Stimulated activated naive CD8-positive, alpha-beta T cell treated with anti-CD3 and anti-CD28 coated beads, Interleukin-15, Interleukin-2, amounts not matched to agents 100 U/mL and 50 U/mL, for 24 hours (primary cell): ENCODE data around the gene DLG4.
"Not testable (repeated sequence)": the region's sequence is repeated elsewhere in the genome, so short reads cannot be mapped to it uniquely, and the experiment has no call there.

Source experiments
- ATAC-seq: fragments of 150-1000 bp; cut with Tn5 transposase; one replicate; pipeline ENCODE4 v1.10.0; 2021
- DNase-seq: peaks from one replicate; pipeline ENCODE4 v3.0.0; 2021

DLG4 gene

DNA sequence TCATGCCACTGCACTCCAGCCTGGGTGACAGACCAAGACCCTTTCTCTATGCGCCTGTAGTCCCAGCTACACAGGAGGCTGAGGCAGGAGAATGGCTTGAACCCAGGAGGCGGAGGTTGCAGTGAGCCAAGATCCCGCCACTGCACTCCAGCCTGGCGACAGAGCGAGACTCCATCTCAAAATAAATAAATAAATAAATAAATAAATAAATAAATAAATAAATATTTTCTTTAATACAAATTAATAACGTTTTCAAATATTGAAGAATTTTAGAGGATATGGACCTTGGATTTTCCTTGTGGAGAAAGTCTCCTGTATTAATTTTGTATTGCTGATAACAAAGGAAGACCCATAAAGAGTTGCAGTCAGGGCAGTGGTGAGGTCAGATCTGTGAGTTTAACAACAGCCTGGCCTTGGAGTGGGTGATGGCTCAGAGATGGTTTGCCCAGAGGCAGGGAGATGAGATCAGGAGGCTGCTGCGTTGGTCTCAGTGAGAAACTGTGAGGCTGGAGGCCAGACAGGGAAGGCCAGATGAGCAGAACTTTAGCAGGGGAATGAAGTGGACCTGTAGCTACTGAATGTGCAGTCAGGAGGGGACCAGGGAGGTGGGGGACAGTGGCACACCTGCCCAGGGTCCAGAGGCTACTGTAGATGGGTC, 36.1 kb downstream of the DLG4 start:
- no peak for ATAC-seq
- DNase-seq, result no peak

DNA sequence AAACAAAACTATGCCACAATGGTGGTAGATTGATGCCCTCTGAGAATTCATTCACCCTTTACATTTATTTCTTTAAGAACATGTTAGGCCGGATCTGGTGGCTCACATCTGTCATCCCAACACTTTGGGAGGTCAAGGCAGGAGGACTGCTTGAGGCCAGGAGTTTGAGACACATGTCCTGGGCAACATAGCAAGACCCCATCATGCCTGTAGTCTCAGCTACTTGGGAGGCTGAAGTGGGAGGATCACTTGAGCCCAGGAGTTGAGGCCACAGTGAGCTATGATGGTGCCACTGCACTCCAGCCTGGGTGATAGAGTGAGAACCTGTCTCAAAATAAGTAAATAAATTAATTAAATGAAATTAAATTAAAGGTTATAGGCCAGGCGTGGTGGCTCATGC, 37.5 kb downstream of the DLG4 start:
- not testable (repeated sequence) for DNase-seq, ATAC-seq

DNA sequence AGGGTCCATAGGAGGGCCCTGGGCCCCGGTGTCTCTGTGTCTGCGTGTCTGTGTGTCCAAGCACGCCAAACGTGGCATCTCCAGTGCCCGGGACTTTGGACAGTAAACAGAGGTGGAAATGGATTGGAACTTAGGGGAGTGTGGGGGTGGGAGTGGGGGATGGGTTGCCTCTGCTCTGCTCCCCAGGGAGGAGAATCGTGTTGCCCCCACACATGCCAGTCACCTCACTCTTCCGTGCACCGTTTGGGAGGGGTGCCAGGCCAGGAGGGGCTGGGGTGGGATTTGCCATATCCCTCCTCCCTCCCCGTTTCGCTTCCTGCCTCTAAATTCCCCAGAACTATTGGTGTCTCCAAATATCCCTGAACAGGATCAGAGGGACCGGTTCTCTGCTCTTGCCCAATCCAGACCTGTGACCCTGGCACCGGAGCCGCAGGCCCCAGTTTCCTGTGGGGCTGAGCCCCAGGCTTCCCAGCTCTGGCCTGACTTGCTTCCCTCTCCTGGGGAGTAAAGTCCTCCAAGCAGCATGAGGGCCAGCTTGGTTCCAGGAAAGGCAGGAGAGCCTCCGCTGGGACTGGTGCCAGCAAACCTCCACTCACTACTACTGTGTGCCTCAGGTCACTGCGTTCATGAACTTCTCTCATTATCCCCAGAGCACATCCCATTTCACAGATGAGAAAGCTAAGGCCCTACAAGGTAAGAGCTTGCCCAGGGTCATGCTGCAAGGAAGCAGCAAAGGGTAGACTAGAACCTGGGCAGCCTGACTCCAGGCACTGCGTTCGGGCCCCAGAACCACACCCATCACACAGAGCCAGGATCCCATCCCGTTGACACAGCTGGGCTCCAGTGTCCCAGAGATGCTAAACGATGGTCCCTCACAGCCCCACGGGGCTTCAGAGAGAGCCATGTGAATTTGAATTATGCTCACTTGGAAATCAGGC, 40.0 kb downstream of the DLG4 start, which contains the start of gene ASGR1:
Gene ASGR1, minus strand, starts transcription at position 54 of the 938 bp plus-strand sequence. CDS start 807 bp downstream, outside the sequence.
- no peak for DNase-seq
- ATAC-seq, result no peak

DNA sequence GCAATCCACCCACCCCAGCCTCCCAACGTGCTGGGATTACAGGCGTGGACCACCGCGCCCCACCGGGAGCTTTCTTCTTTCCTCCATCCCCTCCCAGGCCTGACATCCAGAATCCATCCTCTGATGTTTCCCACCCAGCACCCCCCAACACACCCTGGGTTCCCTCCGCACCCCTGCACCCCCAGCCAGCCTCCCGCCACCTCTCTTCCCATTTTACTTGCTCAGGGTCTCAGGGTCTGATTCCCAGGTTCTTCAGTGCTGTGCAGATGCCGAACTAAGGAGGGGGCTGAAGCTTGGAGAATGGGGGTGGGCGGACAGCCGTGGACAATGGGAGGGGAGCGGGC, 40.7 kb downstream of the DLG4 start:
- ATAC-seq (no peak), DNase-seq (no peak)

DNA sequence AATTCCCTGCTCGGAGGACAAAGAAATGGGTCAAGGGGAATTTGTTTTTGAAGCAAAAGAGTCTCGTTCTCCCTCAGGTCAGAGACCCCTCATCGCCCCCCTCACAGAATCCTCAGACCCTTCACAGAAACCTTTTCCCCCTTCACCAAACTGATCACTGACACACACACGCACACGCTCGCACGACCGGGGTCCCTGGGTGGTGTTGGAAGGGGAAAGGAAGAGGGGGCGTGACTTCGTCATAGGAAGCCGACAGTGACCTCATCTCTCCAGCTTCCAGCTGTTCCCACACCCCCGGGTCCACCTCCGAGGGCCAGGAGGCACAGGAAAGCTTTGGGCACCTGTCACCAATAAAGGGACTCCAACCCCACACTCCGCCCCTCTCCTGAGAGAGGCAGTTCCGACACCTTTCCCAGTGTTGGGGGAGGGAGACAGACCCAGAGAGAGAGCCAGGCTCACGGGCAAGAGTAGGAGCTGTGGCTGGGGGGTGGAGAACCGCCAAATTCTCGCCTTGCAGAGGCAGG, 41.6 kb downstream of the DLG4 start:
- ATAC-seq (no peak), DNase-seq (no peak)

DNA sequence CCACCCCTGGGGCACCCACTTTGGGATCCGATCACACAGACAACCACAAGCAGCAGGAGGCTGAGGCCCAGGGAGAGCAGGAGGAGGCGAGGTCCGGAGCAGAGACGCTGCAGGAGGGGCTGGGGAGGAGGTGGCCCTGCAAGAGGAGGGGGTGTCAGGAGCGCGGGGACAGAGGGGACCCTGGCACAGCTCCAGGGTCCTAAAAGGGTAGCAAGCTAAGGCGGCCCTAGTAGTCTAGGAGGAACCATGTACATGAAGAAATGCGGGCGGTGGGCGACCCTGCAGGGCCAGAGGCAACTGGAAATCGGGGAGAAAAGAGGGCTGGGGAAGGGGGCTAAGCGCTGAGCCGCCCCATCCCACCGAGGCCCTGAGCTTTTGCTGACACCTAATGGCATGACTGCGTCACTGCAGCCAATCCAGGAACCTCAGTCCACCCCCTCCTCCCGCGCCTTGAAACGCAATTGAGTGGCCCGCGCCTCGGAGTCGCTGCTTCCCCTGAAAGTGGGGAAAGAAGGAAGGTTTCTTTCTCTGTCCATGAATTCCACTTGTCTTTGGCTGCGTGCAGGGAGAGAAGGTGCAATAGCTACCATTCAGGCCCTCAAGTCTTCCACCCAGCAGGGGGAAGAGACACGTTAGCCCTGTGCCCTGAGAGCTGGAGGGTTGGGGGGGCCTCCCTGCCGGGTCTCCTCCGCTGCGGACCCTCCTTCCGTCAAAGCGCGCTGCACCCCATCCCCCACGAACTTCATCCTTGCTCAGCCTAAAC, 42.3 kb downstream of the DLG4 start:
- peak; percentile 63 for ATAC-seq
- DNase-seq, result peak; percentile 73

DNA sequence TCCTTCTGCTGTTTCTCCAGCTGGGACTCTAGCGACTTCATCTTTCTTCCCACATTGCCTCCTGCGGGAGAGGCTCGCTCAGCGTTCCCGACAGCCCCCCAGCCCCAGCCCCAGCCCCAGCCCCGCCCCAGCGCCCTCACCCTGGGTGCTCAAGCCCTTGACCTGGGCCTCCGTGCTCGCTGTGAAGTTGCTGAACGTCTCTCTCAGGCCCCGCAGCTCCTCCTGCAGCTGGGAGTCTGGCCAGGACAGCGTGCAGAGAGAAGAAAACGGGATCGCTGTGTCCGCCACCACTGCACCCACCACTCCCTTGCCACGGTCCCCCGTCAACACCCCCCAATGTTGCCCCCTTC, 42.8 kb downstream of the DLG4 start:
- DNase-seq (no peak), ATAC-seq (no peak)

DNA sequence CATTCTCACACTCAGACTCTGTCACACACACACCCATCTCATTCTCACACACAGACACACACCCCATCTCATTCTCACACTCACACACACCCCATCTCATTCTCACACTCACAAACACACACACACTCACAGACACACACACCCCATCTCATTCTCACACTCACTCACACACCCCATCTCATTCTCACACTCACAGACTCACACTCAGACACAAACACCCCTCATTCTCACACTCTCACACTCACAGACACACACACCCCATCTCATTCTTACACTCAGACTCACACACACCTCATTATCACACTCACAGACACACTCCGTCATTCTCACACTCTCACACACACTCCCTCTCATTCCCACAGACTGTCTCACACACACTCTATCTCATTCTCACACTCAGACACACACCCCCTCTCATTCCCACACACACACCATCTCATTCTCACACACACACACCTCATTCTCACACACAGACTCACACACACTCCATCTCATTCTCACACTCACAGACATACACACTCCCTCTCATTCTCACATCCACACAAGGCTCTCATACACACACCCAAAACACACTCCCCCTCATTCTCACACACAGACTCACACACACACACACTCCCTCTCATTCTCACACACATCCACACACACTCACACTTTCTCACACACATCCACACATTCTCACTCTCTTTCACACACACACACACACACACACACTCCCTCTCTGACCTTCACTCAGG, 43.4 kb downstream of the DLG4 start:
- ATAC-seq (no peak), DNase-seq (no peak)

DNA sequence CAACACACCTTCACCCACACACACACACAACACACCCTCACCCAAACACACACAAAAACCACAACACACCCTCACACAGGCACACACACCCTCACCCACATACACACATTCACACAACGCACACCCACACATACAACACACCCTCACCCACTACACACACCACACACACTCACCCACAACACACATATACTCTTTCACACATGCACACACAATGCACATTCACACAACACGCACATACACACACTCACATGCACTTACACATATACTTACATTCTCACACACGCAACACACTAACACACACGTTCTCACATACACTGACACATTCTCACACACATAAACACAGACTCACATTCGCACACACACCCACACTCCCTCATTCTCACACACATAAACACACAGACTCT, 44.3 kb downstream of the DLG4 start:
- no peak for ATAC-seq
- no peak for DNase-seq

DNA sequence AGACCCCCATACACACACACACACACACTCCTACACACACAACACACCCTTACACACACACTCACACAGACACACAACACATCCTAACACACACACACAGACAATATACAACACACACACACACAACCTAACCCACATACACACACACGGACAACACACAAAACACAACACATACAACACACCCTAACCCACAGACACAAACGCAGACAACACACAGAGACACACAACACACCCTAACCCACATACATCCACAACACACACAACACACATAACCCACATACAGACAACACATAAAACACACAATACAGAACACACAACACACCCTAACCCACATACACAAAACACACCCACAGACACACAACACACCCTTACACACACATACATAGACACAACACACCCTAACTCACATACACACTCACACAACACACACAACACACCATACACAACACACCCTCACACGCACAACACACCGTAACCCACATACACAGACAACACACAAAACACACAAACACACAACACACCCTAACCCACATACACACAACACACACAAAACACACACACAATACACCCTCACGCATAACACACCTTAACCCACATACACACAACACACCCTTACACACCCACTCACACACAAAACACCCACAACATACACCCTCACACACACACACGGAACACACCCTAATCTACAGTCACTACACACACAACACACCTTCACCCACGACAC, 44.9 kb downstream of the DLG4 start:
- ATAC-seq (no peak), DNase-seq (no peak)

DNA sequence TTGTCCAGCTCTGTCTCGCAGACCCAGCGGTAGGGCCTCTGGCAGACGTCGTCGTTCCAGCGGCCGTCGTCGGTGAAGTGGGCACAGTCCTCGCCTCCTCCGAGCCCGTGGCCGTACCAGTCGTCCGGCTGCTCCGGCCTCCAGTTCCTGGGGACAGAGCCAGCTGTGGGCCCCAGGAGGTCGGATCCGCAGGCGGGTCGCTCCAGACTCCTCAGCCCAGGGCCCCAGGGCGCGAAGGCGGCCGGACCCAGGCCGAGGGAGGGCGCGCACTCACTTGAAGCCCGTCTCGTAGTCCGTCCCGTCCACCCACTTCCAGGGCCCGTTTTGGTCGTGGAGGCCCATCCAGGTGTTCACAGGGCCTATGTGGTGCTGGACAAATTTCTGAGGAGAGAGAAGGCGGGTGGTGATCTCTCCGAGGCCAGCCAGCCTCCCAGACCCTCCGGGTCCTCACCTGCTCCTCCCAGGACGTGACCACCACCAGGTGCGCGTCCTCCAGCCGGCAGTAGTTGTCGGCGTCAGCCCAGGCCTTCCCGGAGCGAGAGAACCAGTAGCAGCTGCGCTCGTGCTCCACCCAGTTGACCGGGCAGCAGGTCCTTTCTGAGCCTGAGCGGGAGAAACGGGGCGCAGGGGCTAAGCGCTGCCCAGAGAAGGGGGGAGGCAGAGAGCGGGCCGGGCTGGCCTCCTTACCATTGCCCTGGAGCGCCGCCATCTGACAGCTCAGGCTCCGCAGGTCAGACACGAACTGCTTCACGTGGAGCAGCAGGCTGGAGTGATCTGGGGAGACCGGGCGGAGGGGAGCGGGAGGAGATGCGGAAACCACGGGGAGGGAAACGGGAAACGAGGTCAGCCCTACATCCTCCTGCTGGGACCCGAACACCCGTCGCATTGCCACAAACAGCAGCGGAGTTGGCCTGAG, 45.7 kb downstream of the DLG4 start:
- ATAC-seq (peak; percentile 57), DNase-seq (peak; percentile 63)

DNA sequence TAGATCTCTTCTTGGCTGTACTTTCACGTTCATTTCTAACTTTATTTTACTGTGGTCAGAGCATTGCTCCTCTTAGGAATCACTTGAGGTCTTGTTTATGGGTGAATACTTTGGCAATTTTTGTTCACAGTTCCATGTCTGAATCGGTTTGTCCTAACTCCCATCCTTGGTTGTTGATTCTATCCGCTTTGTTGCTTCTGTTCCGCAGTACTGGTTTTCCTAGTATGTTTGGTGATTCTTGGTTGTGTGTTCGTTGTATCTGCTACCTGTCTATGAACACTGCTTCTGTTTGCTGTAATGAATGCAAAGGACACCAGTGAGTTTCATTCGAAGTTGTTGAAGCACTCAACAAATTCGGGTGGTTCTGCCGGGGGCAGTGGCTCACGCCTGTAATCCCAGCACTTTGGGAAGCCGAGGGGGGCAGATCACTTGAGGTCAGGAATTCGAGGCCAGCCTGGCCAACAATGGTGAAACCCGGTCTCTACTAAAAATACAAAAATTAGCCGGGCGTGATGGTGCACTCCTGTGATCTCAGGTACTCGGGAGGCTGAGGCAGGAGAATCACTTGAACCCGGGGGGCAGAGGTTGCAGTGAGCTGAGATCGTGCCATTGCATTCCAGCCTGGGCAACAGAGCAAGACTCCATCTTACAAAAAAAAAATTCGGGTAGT, 47.0 kb downstream of the DLG4 start:
- not testable (repeated sequence) for DNase-seq, ATAC-seq

DNA sequence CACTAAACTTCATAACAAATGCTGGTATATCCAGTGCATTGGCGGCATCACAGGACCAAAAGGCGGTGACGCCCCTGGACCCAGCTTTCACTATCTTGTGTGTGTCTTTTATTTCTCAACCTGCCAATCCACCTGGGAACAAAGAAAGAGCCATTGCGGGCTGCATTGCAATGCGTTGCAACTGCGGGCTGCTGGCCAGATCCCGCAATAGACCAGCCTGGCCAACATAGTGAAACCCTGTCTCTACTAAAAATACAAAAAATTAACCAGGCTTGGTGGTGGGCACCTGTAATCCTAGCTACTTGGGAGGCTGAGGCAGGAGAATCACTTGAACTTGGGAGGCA, 50.1 kb downstream of the DLG4 start:
- ATAC-seq, result not testable (repeated sequence)

DNA sequence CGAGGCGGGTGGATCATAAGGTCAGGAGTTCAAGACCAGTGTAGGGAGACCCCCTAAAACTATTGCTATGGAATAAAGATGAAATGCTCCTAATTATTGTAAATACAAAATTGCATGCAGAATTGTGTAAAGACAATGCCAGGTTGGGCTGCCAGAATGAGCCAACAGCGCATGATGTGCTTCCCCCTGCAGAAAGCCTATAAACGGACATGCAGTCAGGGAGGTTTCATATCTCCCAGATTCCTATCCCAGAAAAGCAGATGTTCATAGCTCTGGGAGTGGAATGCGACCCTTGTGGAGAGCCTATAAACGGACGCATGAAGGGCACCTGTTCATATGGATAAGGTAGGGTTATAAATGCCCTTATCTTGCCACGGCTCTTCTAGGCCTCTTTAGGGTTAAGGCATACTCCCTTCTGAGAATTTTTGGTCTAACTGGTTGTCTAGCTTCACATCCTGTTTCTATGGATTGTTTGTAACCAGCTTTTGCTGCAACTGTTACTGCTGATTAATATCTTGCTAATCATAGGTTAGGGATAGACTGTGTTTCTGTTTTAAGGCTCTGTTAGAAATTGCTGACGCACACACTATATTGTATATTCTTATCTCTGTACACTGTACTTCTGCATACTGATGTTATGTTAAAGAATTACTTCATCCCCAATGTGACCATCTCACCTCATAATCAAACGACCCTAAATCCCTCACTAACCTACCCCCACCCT, 50.6 kb downstream of the DLG4 start:
- DNase-seq, ATAC-seq: not testable (repeated sequence)

More for the DNA sequence above, 50.1 kb downstream of the DLG4 start:
- not testable (repeated sequence) for DNase-seq

DNA sequence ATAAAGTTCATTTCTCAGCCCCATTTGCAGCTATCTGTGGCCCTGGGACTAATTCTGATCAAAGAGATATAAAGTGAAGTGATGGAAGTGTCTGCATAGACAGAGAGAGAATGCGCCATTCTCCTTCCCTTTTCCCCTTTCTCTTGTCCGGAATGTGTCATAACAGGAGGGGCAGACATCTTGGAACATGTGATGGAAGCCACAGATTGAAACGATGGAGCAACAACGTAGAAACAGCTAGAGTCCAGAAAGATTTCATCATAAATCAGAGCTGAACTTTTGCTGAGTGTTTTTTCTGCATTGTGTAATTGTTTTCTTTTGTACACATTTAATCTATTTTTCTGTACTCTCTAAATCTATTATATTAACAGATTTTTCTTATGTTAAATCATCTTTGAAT, 51.8 kb downstream of the DLG4 start:
- DNase-seq, result no peak
- ATAC-seq, result no peak

DNA sequence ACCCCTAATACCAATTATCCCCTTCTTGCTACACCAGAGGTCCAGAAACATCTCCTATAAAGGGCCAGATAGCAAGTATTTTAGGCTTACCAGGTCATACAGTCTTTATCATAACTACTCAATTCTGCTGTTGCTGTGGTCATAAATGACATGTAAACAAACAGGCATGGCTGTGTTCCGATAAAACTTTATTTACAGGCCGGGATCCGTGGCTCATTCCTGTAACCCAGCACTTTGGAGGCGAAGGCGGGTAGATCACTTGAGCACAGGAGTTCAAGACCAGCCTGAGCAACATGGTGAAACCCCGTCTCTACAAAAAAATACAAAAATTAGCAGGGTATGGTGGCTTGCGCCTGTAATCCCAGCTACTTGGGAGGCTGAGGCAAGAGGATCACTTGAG, 52.8 kb downstream of the DLG4 start:
- DNase-seq (no peak), ATAC-seq (no peak)

DNA sequence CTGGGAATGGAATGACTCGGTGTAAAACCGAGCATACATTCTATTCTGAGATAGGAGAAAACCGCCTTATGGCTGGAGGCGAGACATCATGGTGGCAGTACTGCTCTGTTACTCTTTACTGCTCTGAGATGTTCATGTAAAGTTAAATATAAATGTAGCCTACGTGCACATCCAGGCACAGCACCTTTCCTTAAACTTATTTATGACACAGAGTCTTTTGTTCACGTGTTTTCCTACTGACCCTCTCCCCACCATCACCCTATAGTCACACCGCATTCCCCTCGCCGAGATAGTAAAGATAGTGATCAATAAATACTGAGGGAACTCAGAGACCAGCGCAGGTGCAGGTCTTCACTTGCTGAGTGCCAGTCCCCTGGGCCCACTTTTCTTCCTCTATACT, 60.1 kb downstream of the DLG4 start:
- ATAC-seq, DNase-seq: not testable (repeated sequence)

DNA sequence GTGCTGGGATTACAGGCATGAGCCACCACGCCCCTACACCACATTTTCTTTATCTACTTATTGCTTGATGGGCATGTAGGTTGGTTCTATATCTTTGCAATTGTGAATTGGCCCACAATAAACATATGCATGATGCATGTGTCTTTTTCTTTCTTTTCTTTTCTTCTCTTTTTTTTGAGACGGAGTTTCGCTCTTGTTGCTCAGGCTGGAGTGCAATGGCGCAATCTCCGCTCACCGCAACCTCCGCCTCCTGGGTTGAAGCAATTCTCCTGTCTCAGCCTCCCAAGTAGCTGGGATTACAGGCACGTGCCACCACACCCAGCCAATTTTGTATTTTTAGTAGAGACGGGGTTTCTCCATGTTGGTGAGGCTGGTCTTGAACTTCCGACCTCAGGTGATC, 61.2 kb downstream of the DLG4 start:
- ATAC-seq, DNase-seq: not testable (repeated sequence)
